MM.1S (cell line): ENCODE measurements around the gene ALDH2.

ENCODE experiments used
- EZH2 ChIP-seq: fragments of 300-600 bp; sonication (generic); optimal IDR thresholded peaks from 2 replicates; pipeline ENCODE3; 2017; ENCODE audit warnings: low read depth, mild to moderate bottlenecking, antibody characterized with exemption, low read length, mixed read lengths
- EZH2phosphoT487 ChIP-seq: fragments of 300-600 bp; sonication (generic); IDR thresholded peaks from 2 replicates; pipeline ENCODE4 v1.6.1; 2018; ENCODE audit warnings: antibody characterized with exemption, low read length
- TF ChIP-seq, protein P1 (sequence below): fragments of 300-600 bp; sonication (generic); IDR thresholded peaks from 2 replicates; pipeline ENCODE4 v1.5.1; 2016; ENCODE audit warnings: antibody characterized with exemption, low read length, mixed read lengths

DNA sequence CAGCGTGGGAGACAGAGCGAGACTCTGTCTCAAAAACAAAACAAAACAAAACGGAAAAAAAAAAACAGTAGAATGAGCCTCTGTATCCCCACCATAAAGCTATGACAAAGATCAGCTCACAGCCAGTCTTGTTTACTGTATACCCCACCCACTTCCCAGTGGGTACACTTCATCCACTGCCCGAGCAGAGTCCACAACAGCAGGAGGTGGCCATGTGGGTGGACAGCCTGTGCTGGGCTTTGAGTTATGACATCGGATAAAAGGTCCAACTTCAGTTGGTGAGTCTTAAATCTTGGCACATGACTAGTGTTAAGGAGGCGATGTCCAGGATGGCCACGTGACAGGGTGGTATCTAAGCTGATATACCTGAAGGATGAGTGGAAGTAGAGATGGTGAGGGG, 40.5 kb downstream of the ALDH2 start:
- TF ChIP-seq, protein P1, sequence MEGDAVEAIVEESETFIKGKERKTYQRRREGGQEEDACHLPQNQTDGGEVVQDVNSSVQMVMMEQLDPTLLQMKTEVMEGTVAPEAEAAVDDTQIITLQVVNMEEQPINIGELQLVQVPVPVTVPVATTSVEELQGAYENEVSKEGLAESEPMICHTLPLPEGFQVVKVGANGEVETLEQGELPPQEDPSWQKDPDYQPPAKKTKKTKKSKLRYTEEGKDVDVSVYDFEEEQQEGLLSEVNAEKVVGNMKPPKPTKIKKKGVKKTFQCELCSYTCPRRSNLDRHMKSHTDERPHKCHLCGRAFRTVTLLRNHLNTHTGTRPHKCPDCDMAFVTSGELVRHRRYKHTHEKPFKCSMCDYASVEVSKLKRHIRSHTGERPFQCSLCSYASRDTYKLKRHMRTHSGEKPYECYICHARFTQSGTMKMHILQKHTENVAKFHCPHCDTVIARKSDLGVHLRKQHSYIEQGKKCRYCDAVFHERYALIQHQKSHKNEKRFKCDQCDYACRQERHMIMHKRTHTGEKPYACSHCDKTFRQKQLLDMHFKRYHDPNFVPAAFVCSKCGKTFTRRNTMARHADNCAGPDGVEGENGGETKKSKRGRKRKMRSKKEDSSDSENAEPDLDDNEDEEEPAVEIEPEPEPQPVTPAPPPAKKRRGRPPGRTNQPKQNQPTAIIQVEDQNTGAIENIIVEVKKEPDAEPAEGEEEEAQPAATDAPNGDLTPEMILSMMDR = no peak
- TF ChIP-seq EZH2phosphoT487 (no peak), EZH2 (no peak)
